IPS-11a (cell line): ENCODE measurements around the gene SYT14.
"Not testable (repeated sequence)": the region's sequence is repeated elsewhere in the genome, so short reads cannot be mapped to it uniquely, and the experiment has no call there.

ENCODE experiments used
- H3K4me3 ChIP-seq: one replicate; pipeline ENCODE4 v1.5.1; 2013; ENCODE audit warnings: low read depth, low read length, control low read depth

SYT14 gene

GRCh38 chr1:210022044-210022443 lies 84.0 kb downstream of the SYT14 start:
- H3K4me3 ChIP-seq = no peak overlapping the region

DNA sequence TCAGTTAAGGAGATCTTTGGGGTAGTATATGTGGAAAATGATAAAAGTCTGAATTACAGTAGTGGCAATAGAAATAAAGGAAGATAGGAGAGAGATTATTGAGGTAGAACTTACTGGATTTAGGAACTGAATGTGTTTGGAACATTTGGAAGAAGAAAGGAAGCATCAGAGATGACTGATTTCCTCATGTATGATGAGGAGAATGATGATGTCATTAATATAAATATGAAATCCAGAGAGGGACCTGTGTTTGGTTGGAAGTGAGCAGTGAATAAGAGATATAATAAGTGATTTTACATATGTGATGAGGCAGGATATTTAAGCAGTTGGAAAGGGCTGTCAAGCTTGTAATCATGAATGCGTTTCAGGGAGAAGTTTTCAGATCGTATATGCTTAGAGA lies 86.3 kb downstream of the SYT14 start:
- no peak overlapping the region for H3K4me3 ChIP-seq

DNA sequence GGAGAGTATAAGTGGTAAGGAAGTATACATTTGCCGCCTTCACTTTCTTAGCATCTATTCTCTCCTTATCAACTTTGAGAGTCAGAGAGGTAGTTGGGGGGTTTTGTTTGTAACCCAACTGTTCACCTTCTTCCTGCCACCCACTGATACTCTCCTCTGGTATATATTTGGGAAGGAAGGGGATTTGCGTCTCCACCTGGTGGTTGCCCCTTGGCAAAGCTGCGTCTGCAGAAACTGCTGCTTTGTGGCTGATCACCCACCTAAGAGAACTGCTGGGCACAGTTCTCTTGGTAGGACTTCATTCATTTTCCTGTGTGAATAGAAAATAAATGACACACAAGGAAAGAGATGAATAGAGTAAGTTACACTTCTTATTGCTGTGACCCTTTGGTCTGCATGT lies 87.0 kb downstream of the SYT14 start:
- no peak overlapping the region for H3K4me3 ChIP-seq

DNA sequence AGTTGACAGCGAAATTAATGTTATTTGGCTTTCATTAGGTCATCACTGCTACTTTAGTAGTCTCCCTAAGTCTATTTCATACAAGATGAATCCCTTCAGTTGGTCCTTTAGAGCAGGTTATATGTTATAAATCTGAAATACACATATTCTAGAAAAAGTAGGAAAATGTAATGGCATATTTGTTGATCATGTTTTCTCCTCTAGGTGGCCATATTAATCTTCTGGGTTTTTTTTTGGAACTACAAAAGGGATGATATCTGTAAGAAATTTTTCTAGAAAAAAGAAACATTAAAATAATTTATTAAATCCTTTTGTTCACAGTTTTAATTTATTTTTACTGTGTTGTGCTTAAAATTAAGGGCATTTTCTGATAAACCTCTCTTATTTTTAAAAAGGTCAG lies 87.9 kb downstream of the SYT14 start:
- no peak overlapping the region for H3K4me3 ChIP-seq

DNA sequence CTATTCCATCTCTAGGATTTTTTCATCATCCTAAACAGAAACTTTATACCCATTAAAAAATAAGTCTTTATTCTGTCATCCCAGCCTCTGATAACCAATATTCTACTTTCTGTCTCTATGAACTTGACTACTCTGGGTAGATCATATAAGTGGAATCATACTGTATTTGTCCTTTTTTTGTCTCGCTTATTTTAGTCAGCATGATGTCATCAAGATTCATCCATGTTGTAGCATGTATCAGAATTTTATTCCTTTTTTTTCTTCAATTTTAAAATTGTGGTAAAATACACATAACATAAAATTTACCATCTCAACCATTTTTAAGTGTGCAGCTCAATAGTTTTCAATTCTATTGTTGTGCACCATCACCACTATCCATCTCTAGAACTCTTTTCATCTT lies 90.0 kb downstream of the SYT14 start:
- no peak overlapping the region for H3K4me3 ChIP-seq

- H3K4me3 ChIP-seq = no peak overlapping the region
Observed at GRCh38 chr1:210031473-210031872, 93.5 kb downstream of the SYT14 start.

DNA sequence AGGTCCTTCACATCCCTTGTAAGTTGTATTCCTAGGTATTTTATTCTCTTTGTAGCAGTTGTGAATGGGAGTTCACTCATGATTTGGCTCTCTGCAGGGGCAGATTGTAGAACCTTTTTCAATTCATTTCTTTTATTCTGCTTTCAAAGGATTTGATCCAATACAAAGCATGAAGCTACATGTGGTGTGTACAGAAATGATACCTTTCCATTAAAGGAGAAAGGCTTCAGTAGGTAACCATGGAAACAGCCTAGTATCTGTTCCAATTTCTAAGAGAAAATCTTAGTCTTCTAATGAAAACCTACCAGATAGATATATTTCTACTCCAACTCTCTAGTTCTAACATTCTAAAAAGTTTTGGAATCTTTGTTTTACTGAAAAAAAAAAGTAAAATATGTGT lies 105.0 kb downstream of the SYT14 start:
- H3K4me3 ChIP-seq = no peak overlapping the region

GRCh38 chr1:210049616-210050015 lies 111.6 kb downstream of the SYT14 start:
- no peak overlapping the region for H3K4me3 ChIP-seq

GRCh38 chr1:210050491-210050890 lies 112.5 kb downstream of the SYT14 start:
- H3K4me3 ChIP-seq = not testable (repeated sequence)

DNA sequence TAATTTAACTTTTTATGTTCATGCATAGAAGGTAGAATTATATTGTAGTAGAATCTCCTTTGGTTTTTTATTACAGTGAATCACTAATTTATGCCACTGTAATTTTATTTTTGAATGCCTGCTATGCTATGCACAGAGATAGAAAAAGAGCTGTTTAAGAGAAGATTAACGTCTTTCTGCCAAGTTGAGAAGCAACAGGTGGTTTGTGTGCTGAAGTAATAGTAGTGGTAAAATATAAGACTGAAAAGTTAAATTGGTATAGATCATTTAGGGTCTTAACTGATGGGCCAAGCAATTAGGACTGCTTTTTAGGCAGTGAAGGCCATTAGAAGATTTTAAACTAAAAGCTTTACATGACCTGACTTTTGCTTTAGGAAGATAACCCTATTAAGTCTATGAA lies 115.1 kb downstream of the SYT14 start:
- no peak overlapping the region for H3K4me3 ChIP-seq

DNA sequence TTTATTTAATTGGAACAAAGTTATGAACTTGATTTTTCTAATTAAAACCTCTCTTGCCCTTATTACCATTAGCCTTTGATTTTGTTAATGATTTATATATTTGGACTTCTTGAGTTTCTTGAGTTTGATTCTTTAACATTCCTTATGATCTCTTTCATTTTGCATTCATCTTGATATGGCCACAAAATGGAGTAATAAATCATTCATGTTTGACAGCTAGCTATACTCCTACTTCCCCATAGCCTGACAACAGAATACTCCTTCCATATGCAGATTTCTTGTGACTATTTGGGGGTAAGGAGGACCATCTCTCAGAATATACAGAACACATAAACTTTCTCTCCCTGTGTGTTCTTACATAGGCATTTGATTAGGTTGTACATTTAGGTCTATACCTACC lies 119.6 kb downstream of the SYT14 start:
- H3K4me3 ChIP-seq = no peak overlapping the region

GRCh38 chr1:210061992-210062391 lies 124.0 kb downstream of the SYT14 start:
- H3K4me3 ChIP-seq = no peak overlapping the region

GRCh38 chr1:210070531-210070930 lies 132.5 kb downstream of the SYT14 start:
- no peak overlapping the region for H3K4me3 ChIP-seq

- H3K4me3 ChIP-seq = no peak overlapping the region
Observed at GRCh38 chr1:210072129-210072528, 134.1 kb downstream of the SYT14 start.

DNA sequence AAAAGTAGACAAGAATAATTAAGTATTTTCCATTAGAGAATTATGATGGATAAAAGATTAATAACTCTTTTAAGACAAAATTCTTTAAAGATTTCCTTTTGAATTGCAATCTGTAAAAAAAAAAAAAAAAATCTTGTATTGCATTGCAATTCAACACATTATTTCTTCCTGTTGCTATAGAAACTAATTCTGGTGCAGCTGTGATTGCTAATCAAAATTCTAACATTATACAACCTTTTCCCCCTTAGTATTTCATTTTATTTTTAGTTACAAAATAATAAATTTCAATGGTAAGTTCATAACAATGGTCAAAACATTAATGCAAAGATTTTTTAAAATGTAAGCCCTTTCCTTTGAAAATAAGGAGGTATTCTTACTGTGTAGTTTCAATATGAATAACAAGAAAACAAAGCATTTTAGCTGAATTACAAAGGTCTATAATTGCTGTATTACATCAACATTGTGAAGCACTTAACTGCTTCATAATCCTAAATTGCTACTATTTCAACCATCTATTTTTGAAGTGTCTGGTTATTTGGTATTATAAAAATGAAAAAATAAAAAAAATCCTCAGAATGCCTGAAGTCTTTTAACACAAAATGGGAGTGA lies 135.0 kb downstream of the SYT14 start:
- H3K4me3 ChIP-seq = no peak overlapping the region

DNA sequence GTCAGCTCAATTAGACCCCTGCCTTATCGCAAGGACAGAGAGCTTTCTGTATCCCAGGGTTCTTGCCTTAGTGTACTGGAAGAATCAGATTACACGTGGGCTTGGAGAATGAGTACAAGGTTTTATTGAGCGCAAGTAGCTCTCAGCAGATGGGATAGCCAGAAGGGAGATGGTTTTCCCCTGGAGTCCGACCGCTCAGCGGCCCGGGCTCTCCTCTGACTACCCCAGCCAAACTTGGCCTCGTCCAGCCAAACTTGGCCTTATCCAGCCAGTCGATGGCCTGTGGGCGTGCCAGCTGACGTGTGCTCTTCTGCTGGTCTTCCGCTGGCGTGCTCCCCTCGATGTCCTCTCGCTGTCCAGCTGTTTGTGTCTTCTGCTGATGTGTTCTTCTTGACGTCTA lies 136.9 kb downstream of the SYT14 start:
- H3K4me3 ChIP-seq = no peak overlapping the region

GRCh38 chr1:210076620-210077019 lies 138.6 kb downstream of the SYT14 start:
- no peak overlapping the region for H3K4me3 ChIP-seq

- no peak overlapping the region for H3K4me3 ChIP-seq
Observed at GRCh38 chr1:210081494-210081893, 143.5 kb downstream of the SYT14 start.

DNA sequence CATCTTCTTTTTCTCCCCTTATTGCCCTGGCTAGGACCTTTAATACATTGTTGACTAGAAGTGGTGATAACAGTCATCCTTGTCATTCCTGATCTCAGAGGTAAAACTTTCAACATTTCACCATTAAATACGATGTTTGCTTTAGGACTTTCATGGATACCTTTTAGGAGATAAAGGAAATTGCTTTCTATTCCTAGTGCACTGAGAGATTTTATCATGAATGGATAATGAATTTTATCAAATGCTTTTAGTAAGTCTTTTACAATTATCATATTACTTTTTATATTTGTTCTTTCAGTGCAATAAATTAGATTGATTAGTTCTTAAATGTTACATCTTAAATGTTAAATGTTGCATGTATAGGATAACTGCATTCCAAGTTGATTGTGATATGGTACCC lies 147.3 kb downstream of the SYT14 start:
- no peak overlapping the region for H3K4me3 ChIP-seq

DNA sequence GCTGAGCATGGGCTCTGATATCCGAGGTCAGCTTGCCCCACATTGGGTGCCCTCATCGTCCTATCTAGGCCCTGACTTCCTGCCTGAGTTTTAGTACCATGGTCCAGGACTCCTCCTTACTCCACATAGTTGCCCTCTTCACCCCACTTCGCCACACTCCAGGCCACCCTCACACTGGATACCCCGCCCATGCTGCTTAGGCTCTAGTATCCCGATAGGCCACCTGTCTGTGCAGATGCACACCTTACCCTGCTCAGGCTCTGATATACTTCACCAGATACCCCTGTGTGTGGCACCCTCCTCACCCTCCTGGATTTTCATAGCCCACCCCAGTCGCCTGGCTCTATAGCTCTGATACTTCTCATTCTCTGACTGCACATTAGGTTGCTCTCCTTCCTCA lies 149.0 kb downstream of the SYT14 start:
- no peak overlapping the region for H3K4me3 ChIP-seq

GRCh38 chr1:210089855-210090254 lies 151.8 kb downstream of the SYT14 start:
- H3K4me3 ChIP-seq = no peak overlapping the region

DNA sequence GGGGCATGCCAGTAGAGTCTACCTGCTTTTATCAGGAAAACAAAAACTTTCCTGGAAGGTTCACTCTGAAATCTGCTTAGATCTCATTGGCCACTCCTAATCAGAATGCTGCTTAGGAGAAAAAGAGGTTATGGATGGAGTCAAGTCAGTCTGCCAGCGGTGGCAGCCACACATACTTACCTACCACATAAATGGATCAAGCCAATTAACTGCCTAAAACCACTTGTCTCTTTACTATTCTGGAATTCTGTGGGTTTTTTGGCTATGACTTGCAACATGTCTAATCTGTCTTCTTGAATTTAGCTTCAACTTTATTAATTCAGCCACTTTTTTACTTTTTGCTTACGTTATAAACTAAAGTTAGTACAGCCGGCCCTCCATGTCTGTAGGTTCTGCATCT lies 154.3 kb downstream of the SYT14 start:
- no peak overlapping the region for H3K4me3 ChIP-seq

- H3K4me3 ChIP-seq = no peak overlapping the region
Observed at GRCh38 chr1:210093461-210093860, 155.4 kb downstream of the SYT14 start.

DNA sequence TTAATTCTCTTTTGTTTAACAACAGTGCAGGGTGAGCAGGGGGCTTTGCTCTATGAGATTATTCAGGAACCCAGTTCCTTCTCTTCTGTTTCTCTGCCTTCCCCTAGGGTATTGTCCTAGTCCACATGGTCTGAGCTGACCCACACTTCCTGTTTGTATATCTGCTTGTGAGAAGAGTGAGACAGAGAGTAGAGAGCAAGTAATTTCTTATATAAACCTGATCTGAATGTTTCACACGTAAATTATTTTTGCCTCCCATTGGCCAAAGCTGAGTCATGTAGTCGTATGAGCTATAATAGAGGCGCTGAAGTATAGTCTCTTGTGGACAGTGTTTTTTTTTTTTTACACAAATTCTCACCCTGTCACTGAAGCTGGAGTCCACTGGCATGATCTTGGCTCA lies 160.3 kb downstream of the SYT14 start:
- no peak overlapping the region for H3K4me3 ChIP-seq
